Measurements from ENCODE around the gene ZBTB14.

The ZBTB14 gene

GRCh38 chr18:5288517-5288935, 7.0 kb downstream of the ZBTB14 start:
- DNase-seq: no peak

- DNase-seq: no peak
Measured at GRCh38 chr18:5287854-5288253, 7.7 kb downstream of the ZBTB14 start.

- no peak for DNase-seq
Measured at GRCh38 chr18:5286525-5286924, 9.0 kb downstream of the ZBTB14 start.

- DNase-seq: no peak
Measured at GRCh38 chr18:5285326-5285725, 10.2 kb downstream of the ZBTB14 start.

- no peak for DNase-seq
Measured at GRCh38 chr18:5284808-5285207, 10.7 kb downstream of the ZBTB14 start.

- DNase-seq: no peak
Measured at GRCh38 chr18:5282770-5283169, 12.8 kb downstream of the ZBTB14 start.

GRCh38 chr18:5276947-5277346, 18.6 kb downstream of the ZBTB14 start:
- DNase-seq: no peak

- DNase-seq: no peak
Measured at GRCh38 chr18:5275872-5276271, 19.7 kb downstream of the ZBTB14 start.

GRCh38 chr18:5268874-5269273, 26.7 kb downstream of the ZBTB14 start:
- no peak for DNase-seq

- no peak for DNase-seq
Measured at GRCh38 chr18:5266721-5267120, 28.8 kb downstream of the ZBTB14 start.

GRCh38 chr18:5253910-5254309, 41.6 kb downstream of the ZBTB14 start:
- no peak for DNase-seq

- DNase-seq: no peak
Measured at GRCh38 chr18:5251117-5251516, 44.4 kb downstream of the ZBTB14 start.

- DNase-seq: no peak
Measured at GRCh38 chr18:5250603-5251002, 44.9 kb downstream of the ZBTB14 start.

- no peak for DNase-seq
Measured at GRCh38 chr18:5244941-5245340, 50.6 kb downstream of the ZBTB14 start.

- no peak for DNase-seq
Measured at GRCh38 chr18:5239447-5239846, 56.1 kb downstream of the ZBTB14 start.
